Transverse colon (tissue), 3 donors: ENCODE data around the gene SELENON.

ENCODE experiments used
- EP300 ChIP-seq: sonication (generic); formaldehyde crosslinking; IDR thresholded peaks from one replicate; pipeline ENCODE4 v1.6.1; 2017; ENCODE audit warnings: antibody characterized with exemption, low read depth
- POLR2A ChIP-seq: fragments of 450-650 bp; IDR thresholded peaks from one replicate; pipeline ENCODE4 v1.6.1; 2016; ENCODE audit warnings: antibody characterized with exemption, mild to moderate bottlenecking, moderate library complexity
- TF ChIP-seq, protein P1 (sequence below), 5 experiments: fragments of 200-600 bp in 3 of 5; fragments of 450-650 bp in 2 of 5; sonication (generic) in 3 of 5; IDR thresholded peaks; 1 replicate in 2 of 5; 2 replicates in 3 of 5; pipeline ENCODE4 v1.5.1; 2016 to 2017; ENCODE audit warnings: antibody characterized with exemption in 5 of 5, inconsistent platforms in 3 of 5, mild to moderate bottlenecking in 2 of 5, moderate library complexity in 1 of 5

DNA sequence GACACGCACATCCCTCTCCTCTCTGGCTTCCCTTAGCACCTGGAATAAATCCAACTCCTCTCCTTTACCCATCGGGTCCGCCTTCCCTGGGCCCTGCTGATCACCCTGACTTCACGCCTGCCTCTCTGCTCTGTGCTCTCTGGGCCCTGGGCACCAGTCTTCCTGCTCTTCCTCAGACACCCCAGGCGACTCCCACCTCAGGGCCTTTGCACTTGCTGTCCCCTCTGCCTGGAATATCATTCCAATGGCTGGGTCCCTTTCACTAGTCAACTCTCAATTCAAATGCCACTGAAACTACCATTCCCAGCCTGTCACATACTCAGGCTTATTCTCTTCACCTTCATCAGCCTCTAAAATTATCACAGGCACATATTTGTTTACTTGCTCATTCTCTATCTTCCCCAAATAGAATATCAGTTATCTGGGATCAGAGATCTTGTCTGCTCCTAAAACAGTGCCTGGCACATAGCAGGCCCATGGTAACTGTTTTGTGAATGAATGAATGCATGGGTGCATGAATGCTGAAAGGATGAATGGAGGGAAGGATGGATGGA is 27.2 kb upstream of the SELENON start:
- TF ChIP-seq, protein P1, sequence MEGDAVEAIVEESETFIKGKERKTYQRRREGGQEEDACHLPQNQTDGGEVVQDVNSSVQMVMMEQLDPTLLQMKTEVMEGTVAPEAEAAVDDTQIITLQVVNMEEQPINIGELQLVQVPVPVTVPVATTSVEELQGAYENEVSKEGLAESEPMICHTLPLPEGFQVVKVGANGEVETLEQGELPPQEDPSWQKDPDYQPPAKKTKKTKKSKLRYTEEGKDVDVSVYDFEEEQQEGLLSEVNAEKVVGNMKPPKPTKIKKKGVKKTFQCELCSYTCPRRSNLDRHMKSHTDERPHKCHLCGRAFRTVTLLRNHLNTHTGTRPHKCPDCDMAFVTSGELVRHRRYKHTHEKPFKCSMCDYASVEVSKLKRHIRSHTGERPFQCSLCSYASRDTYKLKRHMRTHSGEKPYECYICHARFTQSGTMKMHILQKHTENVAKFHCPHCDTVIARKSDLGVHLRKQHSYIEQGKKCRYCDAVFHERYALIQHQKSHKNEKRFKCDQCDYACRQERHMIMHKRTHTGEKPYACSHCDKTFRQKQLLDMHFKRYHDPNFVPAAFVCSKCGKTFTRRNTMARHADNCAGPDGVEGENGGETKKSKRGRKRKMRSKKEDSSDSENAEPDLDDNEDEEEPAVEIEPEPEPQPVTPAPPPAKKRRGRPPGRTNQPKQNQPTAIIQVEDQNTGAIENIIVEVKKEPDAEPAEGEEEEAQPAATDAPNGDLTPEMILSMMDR (IDR thresholded peaks at IDR 0.05) = no peak
- no peak for TF ChIP-seq EP300
- TF ChIP-seq POLR2A = no peak
